ENCODE results near the gene IZUMO4.
A peak's percentile ranks its signal among the peaks of the same experiment; 100 is the strongest.

IZUMO4 gene

DNA sequence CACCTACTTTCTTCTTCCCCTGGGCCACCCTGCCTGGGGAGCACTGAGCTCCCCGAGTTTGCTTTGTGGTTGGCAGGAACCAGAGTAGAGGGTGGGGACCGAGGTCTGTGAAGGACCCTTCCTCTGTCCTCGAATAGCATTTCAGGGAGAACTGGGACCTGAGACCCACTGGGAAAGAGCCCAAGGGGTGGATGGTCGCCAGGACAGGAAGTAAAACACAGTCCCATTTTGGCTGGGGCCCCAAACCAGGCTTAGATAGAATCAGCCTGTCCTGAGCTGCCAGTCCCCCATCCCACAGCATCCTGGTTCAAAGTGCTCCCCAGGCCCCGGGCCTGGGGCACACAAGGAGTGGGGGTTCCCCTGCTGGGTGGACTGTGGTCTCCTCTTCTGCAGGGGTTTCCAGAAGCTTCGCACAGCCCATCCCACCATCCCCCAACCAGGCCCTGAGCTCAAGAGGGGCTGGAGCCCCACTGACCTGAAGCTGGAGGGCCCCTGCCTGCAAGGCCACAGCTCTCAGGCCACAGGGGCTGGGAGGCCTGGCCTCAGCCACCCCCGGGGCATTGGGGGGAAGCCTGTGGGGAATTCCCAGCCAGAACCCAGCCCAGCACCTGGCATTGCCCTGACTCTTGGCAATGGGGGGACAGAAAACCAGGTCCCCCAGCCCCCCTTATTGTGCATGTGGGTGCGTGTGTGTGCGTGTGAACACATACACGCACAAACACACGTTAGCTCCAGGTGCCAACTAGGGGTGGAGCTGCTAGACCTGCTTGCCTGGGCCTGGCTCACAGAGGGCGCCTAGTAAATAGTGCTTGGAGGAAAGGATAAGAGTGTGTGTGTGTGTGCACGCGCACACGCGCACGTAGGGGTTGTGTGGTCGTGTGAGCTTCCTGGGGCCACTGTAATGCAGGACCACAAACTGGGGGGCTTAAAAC, 44.7 kb upstream of the IZUMO4 start:
- no peak for TF ChIP-seq SIN3A (IDR thresholded peaks at IDR 0.05; ENCODE audit: borderline replicate concordance, insufficient read depth, low read length)

DNA sequence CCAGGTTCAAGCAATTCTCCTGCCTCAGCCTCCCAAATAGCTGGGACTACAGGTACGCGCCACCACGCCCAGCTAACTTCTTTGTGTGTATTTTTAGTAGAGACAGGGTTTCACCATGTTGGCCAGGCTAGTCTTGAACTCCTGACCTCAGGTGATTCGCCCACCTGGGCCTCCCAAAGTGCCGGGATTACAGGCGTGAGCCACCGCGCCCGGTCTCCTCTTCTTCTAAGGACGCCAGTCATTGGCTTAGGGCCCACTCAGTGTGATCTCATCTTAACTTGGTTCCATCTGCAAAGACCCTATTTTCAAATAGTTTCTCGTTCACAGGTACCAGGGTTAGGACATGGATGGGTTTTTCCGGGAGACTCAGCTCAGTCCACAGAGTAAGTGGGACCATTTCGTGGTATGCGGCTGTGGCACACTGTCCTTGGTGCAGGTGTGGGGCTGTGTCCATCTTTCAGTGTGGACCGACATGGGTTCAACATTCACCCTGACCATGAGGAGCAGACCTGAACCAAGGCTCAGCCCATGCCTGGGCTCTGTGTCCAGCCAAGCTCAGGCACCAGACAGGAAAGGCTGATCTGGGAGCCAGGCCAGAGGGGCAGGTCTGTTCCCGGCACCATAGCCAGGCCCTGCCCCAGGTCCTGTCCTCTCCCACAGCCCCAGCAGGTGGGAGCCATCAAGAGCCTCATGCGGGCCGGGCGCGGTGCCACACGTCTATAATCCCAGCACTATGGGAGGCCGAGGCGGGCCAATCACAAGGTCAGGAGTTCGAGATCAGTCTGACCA, 42.9 kb upstream of the IZUMO4 start:
- TF ChIP-seq TAF1 (IDR thresholded peaks at IDR 0.05; ENCODE audit: borderline replicate concordance, insufficient read depth, low read length) (no peak), FOXP2 (optimal IDR thresholded peaks at IDR 0.05; ENCODE audit: borderline replicate concordance, extremely low read depth, extremely low read length, insufficient read depth) (no peak), SIN3A (IDR thresholded peaks at IDR 0.05; ENCODE audit: borderline replicate concordance, insufficient read depth, low read length) (no peak), POLR2AphosphoS5 (IDR thresholded peaks at IDR 0.05; ENCODE audit: low read depth, low read length) (no peak)
- TF ChIP-seq, protein P1, sequence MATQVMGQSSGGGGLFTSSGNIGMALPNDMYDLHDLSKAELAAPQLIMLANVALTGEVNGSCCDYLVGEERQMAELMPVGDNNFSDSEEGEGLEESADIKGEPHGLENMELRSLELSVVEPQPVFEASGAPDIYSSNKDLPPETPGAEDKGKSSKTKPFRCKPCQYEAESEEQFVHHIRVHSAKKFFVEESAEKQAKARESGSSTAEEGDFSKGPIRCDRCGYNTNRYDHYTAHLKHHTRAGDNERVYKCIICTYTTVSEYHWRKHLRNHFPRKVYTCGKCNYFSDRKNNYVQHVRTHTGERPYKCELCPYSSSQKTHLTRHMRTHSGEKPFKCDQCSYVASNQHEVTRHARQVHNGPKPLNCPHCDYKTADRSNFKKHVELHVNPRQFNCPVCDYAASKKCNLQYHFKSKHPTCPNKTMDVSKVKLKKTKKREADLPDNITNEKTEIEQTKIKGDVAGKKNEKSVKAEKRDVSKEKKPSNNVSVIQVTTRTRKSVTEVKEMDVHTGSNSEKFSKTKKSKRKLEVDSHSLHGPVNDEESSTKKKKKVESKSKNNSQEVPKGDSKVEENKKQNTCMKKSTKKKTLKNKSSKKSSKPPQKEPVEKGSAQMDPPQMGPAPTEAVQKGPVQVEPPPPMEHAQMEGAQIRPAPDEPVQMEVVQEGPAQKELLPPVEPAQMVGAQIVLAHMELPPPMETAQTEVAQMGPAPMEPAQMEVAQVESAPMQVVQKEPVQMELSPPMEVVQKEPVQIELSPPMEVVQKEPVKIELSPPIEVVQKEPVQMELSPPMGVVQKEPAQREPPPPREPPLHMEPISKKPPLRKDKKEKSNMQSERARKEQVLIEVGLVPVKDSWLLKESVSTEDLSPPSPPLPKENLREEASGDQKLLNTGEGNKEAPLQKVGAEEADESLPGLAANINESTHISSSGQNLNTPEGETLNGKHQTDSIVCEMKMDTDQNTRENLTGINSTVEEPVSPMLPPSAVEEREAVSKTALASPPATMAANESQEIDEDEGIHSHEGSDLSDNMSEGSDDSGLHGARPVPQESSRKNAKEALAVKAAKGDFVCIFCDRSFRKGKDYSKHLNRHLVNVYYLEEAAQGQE (IDR thresholded peaks at IDR 0.05; ENCODE audit: insufficient read depth in 1 of 2, low read depth in 2 of 2, low read length in 2 of 2): no peak

- no peak for TF ChIP-seq POLR2AphosphoS5 (IDR thresholded peaks at IDR 0.05; ENCODE audit: low read depth, low read length)
- no peak for TF ChIP-seq FOXP2 (optimal IDR thresholded peaks at IDR 0.05; ENCODE audit: borderline replicate concordance, extremely low read depth, extremely low read length, insufficient read depth)
- no peak for TF ChIP-seq TAF1 (IDR thresholded peaks at IDR 0.05; ENCODE audit: borderline replicate concordance, insufficient read depth, low read length)
- TF ChIP-seq SIN3A (IDR thresholded peaks at IDR 0.05; ENCODE audit: borderline replicate concordance, insufficient read depth, low read length): no peak
- TF ChIP-seq, protein P1 (IDR thresholded peaks at IDR 0.05; ENCODE audit: insufficient read depth in 1 of 2, low read depth in 2 of 2, low read length in 2 of 2): no peak
These were observed 42.0 kb upstream of the IZUMO4 start for GRCh38 chr19:2054763-2055162.

GRCh38 chr19:2055931-2056836, 40.5 kb upstream of the IZUMO4 start:
- TF ChIP-seq SIN3A (IDR thresholded peaks at IDR 0.05; ENCODE audit: borderline replicate concordance, insufficient read depth, low read length) (no peak), FOXP2 (optimal IDR thresholded peaks at IDR 0.05; ENCODE audit: borderline replicate concordance, extremely low read depth, extremely low read length, insufficient read depth) (peak; percentile 65), POLR2AphosphoS5 (IDR thresholded peaks at IDR 0.05; ENCODE audit: low read depth, low read length) (peak; percentile 56), TAF1 (IDR thresholded peaks at IDR 0.05; ENCODE audit: borderline replicate concordance, insufficient read depth, low read length) (peak; percentile 55; the same call in 1 of the 2 replicates)
- TF ChIP-seq, protein P1 (IDR thresholded peaks at IDR 0.05; ENCODE audit: insufficient read depth in 1 of 2, low read depth in 2 of 2, low read length in 2 of 2): 0 out of 4 replicates have a peak, but pooled peaks of 1 of the 2 experiments have one; percentile 28

DNA sequence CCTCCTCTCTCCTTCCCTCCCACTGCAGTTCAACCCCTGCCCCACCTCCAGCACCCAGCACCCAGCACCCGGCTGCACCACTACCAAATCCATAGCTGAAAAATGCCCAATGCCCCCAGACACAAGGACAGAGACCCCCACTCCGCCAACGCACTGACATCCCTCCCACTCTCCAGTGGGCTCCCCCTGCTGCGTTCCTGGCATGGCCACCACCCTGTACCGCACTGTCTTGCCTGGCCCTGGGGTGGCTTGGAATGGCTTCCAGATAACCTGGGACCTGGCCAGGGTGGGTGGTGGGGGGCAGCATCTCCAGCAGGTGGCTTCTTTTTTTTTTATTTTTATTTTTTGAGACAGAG, 39.9 kb upstream of the IZUMO4 start:
- TF ChIP-seq TAF1 (IDR thresholded peaks at IDR 0.05; ENCODE audit: borderline replicate concordance, insufficient read depth, low read length) (no peak), FOXP2 (optimal IDR thresholded peaks at IDR 0.05; ENCODE audit: borderline replicate concordance, extremely low read depth, extremely low read length, insufficient read depth) (no peak), POLR2AphosphoS5 (IDR thresholded peaks at IDR 0.05; ENCODE audit: low read depth, low read length) (no peak), SIN3A (IDR thresholded peaks at IDR 0.05; ENCODE audit: borderline replicate concordance, insufficient read depth, low read length) (no peak)
- TF ChIP-seq, protein P1 (IDR thresholded peaks at IDR 0.05; ENCODE audit: insufficient read depth in 1 of 2, low read depth in 2 of 2, low read length in 2 of 2): no peak
